Superior temporal gyrus (tissue), 1 donor: Measurements from ENCODE around the gene APLP2.

Source experiments
- DNase-seq: peaks from one replicate; pipeline ENCODE4 v3.0.0-alpha.2; 2016; ENCODE audit errors: extremely low spot score

APLP2 gene

DNA sequence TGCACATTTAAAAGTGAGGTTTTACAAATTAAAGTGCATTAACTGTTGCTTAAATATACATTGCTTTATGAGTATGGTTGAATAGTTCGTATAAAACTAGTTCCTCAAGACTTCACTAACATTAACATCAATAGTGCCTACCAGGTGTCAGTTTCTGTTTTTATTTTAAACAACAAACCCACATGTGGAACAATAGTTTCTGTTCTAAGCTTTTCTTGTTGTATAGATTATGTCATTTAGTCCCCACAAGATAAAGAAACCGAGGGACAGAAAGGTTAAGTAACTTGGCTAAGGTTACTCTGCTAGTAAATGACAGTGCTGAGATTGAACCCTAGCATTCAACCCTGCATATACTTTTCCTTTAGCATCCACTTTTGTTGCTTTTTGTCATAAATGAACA is 48.5 kb downstream of the APLP2 start:
- no peak for DNase-seq

DNA sequence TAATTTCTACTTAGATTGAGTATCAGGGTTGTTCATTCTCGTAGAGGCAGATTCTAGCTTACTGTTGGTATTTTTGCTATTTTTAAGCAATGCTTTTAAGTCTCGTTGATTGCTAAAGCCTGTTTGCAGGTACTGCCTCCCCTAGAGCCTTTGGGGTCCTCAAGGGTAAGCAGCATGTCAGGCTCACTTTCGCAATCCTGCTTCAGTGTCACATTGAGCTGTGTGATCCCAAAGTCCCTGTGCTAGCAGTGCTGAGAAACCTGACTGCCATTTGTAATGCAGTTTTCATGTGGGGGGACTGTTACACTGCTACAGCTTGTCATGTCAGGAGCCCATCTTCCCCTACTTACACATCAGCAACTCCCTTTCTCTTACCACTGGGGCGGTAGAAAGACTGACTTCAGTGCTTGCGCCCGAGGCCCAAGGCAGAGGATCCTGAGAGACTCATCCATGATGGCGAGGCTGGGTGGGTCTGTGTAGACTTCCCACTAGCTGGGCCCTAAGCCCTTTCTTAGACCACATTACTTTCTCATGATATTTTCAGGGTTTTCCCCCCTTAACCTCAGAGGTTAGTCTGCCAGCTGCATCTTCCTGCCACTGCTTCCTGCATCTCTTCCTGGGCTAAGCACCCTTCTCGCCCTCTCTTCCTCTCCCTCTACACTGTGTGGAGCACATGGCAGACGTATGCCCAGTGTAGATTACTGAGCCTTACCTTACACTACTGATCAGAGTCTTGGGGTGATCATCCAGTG is 49.1 kb downstream of the APLP2 start:
- DNase-seq = no peak

DNA sequence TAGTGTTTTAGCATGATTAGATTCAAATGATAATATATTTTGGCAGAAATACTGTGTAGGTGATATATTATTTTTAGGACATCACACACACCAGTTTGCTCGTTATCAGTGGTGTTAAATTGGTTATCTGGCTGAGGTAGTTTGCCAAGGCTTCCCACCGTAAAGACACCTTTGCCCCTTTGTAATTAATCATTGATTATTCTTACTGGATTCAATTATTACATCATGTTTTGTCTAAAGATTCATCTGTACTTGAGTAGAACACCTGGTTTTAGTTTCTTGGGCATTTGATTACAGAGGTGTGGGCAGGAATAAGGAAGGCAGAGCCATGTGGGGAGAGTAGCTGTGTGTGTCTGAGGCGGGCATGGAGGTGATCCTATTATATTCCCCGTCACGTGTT is 50.4 kb downstream of the APLP2 start:
- DNase-seq = no peak

DNA sequence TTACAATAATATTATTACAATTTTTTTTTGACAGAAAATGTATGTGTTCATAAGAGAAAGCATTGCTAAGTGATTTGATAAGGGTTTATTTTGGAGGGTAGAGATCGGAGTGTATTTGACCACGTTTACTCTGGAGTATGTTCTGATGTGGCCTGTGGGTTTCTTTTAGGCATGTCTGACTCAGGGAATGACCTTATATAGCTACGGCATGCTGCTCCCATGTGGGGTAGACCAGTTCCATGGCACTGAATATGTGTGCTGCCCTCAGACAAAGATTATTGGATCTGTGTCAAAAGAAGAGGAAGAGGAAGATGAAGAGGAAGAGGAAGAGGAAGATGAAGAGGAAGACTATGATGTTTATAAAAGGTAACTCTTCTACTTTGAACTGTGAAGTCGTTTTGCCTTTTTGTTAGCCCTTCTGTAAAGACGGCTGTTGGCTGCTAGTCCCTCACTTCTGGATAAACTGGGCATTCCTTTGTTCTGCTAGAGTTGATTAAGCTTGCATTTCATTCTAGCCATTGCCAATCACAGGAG is 51.8 kb downstream of the APLP2 start:
- no peak for DNase-seq

DNA sequence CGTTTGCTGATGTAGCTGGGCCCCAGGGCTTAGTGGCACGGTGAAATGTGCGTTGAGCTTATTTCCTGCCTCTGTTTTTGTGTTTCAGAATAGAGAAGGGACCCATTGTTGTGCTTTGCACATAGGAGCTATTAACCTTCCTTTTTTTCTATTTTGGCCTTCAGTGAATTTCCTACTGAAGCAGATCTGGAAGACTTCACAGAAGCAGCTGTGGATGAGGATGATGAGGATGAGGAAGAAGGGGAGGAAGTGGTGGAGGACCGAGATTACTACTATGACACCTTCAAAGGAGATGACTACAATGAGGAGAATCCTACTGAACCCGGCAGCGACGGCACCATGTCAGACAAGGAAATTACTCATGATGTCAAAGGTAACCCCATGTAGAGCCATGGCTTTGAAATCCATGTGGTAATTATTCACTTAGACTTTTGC is 52.5 kb downstream of the APLP2 start:
- DNase-seq = no peak

DNA sequence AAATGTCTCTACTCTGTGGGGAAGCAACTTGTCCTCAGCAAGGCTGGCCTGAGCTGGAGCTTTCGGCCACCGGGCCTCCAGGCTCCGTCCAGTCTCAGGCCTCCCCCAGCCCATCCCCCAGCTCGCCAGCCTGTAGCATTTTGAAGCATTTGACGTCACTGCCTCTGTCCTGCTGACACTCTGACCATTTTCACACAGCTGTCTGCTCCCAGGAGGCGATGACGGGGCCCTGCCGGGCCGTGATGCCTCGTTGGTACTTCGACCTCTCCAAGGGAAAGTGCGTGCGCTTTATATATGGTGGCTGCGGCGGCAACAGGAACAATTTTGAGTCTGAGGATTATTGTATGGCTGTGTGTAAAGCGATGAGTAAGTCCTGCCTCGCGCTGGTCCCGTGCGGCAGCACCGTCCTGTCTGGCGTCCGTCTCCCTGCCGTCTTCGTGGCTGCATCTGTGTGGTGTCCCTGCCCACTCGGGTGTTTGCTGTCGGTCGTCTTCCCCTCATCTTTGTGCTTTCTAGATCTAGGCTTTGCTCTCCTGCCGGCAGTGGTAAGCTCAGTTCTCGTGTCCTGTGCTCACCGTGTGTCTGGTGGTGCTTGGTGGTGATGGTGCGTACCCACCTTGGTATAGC is 53.8 kb downstream of the APLP2 start:
- no peak for DNase-seq

DNA sequence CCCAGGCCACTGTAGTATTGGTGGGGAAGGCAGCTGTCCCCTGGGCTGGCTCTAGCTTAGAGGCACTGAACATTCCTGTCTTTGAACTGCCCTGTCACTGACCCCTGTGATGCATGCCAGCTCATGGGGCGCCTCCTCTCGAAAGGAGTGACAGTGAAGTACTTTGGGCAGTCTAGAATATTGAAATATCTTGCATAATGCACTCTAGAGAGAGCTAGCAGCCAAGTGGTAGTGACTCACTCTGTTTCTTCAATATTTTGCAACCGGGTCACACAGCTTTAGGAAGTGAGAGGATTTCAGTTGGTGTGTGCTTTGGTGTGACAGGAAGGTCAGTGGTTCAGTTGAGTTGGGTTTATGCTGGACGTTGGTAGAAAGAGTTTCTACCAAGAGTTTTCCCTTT is 54.4 kb downstream of the APLP2 start:
- DNase-seq = no peak

DNA sequence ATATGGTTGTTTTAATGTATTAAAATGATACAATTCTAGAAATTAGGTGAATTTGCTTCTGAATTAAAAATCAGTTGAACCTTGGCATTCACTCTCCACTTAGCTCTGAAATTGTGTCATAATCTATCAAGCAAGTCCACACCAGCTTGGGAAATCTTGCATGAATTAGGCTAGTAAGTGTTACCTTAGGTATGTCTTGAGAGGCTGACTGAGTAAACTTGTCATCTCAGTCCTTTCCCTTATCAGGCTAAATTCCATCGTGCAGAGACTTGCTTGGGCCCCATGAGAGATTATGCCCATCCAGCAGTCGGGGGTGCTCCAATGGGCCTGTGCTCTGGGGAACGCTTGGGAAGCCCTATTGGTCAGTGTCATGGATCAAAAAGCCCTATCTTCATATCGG is 55.9 kb downstream of the APLP2 start:
- DNase-seq = no peak

DNA sequence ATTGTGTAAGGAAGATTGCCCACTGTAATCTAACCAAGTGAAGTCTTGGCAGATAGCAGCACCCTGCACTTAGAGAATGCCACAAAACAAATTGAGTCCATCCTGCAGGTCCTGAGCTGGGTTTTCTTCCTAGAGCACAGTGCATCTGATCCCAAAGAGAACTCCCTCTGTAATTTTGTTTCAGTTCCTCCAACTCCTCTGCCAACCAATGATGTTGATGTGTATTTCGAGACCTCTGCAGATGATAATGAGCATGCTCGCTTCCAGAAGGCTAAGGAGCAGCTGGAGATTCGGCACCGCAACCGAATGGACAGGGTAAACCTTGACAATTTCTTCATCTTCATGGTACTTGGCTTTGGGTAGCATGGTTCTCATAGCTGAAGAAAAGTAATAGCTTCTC is 56.8 kb downstream of the APLP2 start:
- DNase-seq = no peak

DNA sequence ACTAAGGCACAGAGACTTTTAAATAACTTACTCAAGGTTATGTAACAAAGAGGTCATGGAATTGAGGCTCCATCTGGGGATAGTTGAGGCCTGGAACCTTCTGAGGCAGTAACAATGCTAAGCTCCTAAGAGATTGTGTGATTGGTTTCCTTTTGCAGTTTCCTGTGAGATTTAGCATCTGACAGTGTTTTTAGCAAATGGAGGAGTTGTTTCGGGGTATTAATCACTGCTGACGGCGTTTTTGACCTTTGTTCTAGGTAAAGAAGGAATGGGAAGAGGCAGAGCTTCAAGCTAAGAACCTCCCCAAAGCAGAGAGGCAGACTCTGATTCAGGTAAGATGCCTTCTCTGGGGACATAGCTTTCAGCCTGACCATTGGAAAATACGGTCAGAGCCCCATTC is 57.8 kb downstream of the APLP2 start:
- DNase-seq = no peak

DNA sequence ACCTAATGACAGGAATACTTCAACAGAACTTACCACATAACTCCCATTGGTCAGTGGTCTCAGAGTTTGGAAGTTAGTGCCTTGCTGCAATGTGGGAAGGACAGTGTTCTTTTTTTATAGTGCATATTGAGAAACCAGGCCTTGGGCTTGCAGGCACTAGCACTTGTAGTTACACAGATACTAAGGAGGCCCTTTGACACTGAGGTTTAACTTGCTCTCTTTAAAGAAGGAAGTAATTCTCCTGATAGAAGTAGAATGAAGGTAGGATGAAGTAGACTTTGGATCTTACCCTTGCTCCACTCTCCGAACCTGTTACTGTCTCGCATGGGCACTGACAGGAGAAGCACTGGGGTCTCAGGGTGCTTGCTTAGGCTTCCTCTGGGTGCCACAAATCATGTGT is 58.9 kb downstream of the APLP2 start:
- no peak for DNase-seq

DNA sequence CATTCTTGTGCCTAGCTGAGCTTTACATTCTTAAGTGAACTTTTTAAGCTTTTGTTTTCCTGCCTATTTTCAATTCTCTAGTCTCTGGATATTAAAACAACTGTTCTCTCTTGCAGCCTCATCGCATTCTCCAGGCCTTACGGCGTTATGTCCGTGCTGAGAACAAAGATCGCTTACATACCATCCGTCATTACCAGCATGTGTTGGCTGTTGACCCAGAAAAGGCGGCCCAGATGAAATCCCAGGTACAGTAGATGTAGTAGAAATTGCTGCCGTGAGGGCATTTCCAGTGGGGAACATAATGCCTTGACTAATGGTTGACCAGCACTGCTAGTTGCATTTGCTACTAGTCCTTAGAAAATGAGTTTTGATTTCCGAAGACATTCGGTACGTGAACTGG is 60.2 kb downstream of the APLP2 start:
- DNase-seq = no peak

DNA sequence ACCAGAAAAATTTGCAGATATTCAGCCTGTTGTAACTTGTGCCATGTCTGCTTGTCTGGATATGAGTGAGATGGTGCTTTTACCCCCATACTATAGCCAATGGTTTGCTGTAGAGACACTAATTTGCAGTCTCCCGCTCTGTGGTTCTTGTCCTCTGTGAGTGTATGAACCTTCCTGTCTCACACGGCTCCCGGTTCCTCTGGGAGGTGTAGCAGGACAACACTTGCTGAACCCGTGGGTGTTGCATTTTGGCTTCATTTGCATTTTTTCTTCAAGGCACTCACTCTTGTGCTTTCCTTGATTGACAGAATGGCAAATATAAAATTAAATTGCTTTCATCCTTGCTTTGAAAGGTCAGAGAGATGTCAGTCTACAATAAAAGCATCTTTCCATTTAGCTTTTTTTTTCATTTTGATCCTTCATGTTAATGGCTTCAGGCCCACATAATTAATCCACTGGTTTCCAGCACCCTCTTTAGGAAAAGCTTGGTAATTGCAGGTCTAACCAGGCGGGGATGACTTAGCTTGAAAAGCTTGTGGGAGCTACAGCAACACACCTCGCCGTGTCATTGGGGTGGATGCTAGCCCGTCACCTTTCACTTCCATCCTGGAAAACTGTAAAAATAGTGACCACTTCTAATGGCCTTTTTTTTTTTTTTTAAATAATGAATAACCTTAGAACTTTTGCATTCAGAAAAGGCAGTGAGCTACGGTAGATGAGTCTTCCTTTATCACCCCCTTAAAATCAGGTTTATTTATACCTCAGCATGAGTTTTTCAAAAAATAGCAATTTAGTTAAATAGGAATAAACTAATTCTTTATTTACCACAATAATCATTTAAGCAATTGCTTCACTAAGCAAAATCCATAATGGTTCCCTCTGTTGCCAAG is 62.5 kb downstream of the APLP2 start:
- no peak for DNase-seq

DNA sequence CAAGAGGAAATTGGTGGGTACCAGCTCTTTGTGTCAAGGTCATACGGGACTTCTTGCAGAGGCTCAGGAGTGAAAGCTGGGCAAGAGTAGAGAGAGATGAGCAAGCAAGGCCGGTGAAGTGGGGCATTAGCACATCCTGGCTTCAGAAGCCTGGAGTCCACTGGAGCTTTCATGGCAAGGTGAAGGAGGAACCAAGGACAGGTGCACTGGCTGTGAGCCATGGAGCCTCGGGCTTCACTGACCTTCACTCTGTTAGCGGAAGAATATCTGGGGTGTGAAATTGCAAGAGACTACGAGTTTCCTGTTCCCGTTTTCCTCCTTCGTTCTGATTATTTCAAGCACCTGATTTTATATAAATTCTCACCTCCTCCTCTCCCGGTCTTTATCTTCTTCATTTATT is 64.0 kb downstream of the APLP2 start:
- no peak for DNase-seq

DNA sequence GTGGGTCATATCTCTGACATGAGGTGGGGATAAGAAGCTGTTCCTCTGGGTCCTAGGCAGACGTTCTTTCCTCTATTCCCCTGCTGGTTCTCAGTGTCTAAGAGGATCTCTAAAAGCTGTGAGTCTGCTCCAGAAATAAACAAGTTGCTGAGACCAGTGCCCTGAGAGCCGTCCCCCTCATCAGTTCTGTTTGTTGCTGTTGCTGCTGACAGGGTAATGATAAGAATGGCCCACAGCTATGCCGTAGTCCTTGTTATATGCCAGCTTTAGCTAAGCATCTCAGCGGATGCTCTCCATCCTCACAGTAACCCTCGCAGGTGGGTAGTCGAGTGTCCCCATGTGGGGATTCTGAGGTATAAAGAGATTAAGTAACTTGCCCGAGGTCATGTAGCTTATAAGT is 66.4 kb downstream of the APLP2 start:
- DNase-seq = no peak

DNA sequence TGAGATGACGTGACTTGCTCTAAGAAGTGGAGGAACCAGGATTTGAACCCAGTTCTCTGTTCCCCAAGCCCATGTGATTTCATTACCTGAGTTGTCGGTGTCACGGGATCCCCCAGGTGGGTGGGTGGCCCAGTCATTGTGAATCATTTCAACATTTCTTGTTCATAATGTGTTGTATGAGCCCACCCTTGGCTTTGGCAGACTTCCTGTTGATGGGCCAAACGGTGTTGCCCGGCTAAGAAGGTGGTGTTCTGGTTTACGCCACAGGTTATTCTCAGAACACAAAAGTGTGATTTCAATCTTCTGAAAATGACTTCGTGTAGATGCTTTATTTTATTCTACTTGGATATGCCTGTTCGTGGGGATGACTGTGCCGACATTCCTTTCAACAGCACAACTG is 68.3 kb downstream of the APLP2 start:
- no peak for DNase-seq

DNA sequence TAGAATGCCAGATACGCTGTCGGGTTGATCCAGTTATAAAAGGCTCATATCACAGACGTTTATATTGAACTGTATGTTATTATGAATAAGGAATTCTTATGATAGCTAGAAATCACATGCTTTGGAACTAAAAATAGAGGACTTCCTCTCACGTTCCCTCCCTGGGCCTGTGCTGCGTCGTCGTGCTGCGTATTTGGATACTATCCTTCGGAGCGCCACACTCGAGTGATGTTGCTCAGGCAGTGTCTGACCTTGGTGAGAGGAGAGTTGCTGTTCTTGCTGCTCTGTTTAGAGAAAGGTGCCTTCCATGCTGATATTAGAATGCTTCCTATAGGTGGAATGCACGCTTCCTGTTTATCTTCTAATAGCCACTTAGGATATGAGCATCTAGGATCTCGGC is 69.7 kb downstream of the APLP2 start:
- DNase-seq = no peak

DNA sequence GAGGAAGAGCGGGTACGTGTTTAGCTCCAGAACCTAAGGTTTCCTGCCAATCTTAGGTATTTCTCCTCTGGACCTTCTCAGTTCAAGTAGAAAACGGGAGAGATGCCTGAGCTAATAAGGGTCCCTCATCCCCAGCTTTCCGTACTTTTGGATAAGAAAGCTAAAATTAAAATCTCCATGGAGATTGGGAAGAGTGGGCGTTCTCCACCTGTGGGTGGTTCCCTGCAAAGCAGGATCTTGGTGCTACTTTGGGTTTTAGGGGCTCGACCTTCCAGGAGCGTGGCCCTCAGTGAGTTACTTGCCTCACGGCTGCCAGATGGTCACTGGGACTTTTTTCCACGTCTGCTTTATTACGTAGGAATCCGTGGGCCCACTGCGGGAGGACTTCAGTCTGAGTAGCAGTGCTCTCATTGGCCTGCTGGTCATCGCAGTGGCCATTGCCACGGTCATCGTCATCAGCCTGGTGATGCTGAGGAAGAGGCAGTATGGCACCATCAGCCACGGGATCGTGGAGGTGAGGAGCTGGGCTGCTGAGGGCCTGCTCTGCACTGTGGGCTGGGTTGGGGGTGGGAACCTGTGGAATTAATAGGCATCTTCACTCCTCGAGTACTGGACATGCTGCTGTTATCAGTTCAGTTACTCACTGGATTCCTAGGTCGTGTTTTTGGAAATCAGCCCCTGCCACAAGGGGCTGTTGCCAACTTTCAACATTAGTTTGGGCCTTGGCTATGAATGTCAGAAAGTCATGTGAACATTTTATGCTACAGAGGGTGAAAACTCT is 72.1 kb downstream of the APLP2 start:
- no peak for DNase-seq

DNA sequence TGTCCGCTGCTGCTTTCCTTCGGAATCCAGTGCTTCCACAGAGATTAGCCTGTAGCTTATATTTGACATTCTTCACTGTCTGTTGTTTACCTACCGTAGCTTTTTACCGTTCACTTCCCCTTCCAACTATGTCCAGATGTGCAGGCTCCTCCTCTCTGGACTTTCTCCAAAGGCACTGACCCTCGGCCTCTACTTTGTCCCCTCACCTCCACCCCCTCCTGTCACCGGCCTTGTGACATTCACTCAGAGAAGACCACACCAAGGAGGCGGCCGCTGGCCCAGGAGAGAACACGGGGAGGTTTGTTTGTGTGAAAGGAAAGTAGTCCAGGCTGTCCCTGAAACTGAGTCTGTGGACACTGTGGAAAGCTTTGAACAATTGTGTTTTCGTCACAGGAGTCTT is 74.4 kb downstream of the APLP2 start:
- DNase-seq = no peak

DNA sequence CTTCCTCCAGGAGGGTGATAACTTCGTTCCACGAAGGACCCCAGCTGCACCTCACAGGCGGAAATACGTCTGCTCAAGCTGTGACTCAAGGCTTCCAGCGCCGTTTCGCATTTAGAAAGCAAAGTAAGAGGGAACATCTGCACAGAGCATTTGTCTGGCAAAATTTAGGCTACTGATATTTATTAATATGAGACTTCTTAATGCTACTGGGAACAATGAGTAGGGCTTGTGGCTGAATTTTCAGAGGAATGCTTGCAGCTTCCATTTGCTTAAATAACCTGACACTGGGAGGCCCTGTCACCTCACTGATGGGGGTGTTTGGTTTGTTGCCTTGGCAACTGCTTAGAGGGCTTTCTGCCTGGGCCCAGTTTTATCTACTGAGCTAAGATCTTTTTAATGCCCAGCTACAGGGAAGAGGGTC is 75.2 kb downstream of the APLP2 start:
- no peak for DNase-seq

DNA sequence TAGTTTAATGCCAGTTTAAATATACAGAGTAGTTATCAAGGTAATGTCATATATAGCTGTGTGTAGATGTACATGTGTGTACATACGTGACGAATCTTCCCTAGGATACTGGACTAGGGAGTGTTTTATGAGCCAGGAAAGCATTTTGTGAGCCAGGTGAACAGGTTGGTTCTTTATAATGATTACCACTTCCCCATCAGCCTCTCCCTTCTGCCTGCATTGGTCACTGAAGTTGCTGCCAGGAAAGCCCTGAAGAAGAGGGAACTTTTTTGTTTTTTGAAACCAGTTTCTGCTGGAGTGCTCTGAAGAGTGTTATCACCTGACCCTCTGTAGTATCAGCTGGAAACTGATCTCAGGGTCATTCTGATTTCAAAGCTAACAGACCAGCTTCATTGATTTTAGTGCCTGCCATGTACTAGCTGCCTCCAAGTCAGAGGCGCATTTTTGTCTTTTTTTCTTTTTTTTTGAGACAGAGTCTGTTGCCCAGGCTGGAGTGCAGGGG is 75.7 kb downstream of the APLP2 start:
- no peak for DNase-seq
